GM19035 (cell line): Measurements from ENCODE around the gene CAPN1.
"Not testable (repeated sequence)": the region's sequence is repeated elsewhere in the genome, so short reads cannot be mapped to it uniquely, and the experiment has no call there.

ENCODE experiments used
- ATAC-seq: cut with Tn5 transposase; IDR thresholded peaks from one replicate; pipeline ENCODE4 v1.9.1; 2021; ENCODE audit not compliant: unreplicated experiment

The CAPN1 gene

DNA sequence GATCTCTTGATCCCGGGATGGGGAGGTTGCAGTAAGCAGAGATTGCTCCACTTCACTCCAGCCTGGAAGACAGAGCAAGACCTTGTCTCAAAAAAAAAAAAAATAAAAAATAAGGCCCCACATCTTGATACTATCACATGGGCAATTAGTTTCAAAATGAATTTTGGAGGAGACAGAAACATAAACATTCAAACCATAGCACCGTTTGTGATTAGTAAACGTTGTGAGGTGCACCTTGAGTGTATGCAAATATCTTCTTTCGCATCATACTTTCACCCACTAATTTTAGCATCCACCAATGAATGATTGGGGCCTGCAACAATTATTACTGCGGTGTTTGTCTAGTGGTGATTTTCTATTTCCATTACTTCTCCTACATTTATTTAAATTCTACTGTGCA, 22.7 kb upstream of the CAPN1 start:
- peak; percentile 87 for ATAC-seq

GRCh38 chr11:65160643-65161042, 21.1 kb upstream of the CAPN1 start:
- ATAC-seq: no peak

DNA sequence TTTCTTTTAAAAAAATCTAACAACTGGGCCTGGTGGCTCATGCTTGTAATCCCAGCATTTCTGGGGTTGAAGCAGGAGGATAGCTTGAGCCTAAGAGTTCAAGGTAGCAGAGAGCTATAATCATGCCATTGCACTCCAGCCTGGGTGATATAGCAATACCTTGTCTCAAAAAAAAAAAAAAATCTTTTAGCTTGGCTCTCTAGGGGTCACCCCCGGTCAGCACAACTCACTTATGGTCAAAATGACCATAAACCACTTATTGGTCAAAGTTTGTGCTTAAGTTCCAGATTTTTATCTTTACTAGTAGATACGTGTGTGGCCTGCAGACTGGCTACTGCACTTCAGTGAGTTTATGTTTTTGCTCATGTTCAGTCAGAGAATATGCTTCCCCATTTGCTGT, 18.0 kb upstream of the CAPN1 start:
- no peak for ATAC-seq

- ATAC-seq: no peak
Measured at GRCh38 chr11:65165410-65166317, 16.1 kb upstream of the CAPN1 start.

- no peak for ATAC-seq
Measured at GRCh38 chr11:65166893-65167292, 14.8 kb upstream of the CAPN1 start.

GRCh38 chr11:65167656-65168055, 14.1 kb upstream of the CAPN1 start:
- no peak for ATAC-seq

- ATAC-seq: no peak
Measured at GRCh38 chr11:65169164-65169641, 12.5 kb upstream of the CAPN1 start.

DNA sequence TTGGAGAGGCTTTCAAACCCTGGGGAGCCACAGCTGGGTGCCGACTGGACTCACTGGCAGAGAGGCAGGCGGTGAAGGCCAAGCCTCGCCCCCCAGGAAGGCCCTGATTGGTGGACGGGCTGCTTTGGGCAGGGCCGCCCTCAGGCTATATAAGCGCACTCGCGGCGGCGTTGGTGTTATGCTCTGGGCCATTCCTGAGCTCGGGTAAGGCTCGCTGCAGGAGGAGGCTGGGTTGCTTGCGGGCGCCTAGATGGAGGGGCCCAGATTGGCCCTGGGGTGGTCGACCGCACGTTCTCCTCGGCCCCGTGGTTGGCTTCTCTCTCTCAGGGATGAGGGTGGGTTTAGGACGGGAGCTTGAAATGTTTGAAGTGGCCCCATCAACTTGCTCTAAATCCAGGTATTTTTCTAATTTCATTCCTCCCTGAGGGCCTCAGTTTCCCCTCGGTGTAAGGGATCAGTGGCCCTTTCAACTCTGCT, 11.6 kb upstream of the CAPN1 start, which contains the start of gene SPDYC:
Gene SPDYC (plus strand): TSS at position 176 of the 477 bp plus-strand sequence. CDS start 1,125 bp downstream, outside the sequence.
- no peak for ATAC-seq

GRCh38 chr11:65172600-65172999, 9.1 kb upstream of the CAPN1 start:
- no peak for ATAC-seq

DNA sequence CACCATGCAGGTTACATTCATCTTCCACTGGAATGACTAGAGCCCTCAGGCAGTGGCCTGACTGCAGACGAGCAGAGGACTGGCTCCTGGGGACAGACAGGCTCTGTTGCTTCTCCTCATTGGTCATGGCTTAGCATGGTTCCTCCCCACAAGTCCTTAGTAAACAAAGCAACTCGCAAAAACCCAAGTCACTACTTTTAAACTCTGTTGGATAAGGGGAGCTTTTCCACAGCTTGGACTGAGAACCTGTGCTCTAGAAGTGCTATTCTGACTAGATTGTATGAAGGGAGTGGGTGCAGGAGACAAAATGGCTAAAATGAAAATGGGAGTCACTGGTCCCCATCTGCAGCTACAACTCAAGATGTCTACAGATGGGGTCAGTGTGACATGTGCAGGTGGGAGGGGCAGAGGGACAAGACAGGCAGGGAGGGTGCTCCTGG, 7.1 kb upstream of the CAPN1 start:
- not testable (repeated sequence) for ATAC-seq

DNA sequence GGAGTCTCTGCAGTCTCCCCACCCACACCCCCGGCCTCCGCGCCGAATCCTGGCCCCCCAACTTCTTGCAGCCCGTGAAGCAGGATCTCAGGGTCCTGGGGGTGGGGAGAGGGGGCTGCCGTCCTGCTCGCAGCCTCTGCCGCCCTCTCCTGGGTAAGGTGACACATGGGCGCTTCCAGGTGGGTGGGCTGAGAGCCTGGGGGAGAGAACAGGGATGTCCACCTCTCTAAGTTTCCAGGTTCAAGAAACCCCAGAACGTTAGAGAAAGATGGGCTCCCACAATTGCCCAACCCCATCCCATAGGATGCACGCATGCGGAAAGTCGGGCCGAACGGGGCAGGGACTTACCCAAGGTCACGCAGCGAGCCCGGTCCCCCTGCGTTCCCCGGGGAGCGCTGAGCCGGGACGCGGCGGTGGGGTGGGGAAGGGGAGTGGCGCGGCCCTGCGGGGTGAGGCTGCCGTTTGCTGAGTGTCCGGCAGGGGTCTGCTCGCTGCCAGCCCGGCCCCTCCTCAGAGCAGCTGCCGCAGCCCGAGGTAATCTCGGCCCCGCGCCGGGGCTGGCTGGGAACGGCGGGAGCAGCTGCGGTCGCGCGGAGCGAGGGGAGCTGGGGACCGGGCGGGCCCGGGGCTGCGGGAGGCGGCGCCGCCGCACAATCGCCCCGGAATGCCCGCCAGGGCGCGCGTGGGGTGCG, 705 bp upstream of the CAPN1 start:
- ATAC-seq: peak; percentile 66

- ATAC-seq: no peak
Measured at GRCh38 chr11:65182258-65183170, 786 bp downstream of the CAPN1 start.

- no peak for ATAC-seq
Measured at GRCh38 chr11:65183201-65183891, 1.6 kb downstream of the CAPN1 start.

DNA sequence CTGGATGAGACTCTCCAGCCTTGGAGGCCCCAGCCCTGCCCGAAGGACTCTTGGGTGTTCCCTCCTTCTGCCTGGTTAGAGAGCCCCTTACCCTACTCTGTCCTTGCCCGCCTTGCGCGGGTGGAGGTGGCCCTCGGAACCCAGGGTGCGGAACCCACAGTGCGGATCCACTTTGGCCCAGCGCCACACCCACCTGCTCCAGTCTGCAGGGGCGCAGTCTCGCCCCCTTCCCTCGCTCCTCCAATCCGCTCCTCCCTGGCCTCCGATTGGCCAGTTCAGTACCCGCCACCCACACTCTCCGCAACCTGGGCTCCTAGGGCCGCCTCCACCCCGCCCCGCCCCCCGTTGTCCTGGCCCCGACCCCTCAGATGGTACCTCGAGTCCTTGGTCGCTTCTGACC, 2.4 kb downstream of the CAPN1 start:
- ATAC-seq: no peak

- ATAC-seq: no peak
Measured at GRCh38 chr11:65185171-65185570, 3.4 kb downstream of the CAPN1 start.

DNA sequence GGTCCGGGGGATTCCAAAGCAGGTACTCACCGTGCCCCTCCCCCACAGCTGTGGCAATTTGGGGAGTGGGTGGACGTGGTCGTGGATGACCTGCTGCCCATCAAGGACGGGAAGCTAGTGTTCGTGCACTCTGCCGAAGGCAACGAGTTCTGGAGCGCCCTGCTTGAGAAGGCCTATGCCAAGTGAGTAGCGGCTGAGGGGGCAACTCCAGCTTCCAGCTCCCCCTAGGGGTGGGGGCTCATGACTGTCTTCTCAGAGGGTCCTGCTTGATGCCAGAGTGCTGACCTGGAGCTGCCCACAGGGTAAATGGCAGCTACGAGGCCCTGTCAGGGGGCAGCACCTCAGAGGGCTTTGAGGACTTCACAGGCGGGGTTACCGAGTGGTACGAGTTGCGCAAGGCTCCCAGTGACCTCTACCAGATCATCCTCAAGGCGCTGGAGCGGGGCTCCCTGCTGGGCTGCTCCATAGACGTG, 4.2 kb downstream of the CAPN1 start:
- ATAC-seq: no peak

DNA sequence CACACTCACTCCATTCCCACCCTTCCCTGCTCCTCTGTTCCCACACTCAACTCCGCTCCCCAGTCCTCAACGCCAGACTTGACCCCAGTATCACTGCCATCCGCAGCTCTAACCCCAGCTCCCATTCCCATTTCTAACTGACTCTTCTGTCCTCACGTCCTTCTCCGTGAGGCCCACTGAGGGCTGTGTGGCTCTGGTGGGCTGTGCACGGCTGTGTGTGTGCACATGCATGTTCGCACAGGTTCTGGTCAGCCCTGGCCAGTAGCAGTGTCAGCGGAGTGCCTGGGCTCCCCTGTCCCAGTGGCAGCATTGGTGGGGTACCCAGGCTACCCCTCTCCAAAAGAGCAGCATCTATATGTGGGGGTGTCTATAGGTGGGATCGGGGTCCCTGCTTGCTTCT, 5.0 kb downstream of the CAPN1 start:
- no peak for ATAC-seq

GRCh38 chr11:65187146-65187675, 5.5 kb downstream of the CAPN1 start:
- ATAC-seq: no peak

GRCh38 chr11:65187971-65188461, 6.3 kb downstream of the CAPN1 start:
- ATAC-seq: no peak

DNA sequence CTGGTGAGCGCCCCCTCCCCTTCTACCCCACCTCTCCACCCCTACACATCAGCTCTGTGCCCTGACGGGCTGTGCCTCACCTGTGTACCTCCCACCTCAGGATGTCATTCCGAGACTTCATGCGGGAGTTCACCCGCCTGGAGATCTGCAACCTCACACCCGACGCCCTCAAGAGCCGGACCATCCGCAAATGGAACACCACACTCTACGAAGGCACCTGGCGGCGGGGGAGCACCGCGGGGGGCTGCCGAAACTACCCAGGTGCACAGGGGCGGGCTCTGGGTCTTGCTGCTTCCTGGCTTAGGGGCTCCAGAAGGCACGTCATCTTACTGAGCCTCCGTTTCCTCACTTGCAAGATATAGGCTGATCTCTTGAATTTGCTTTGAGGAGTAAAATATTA, 6.8 kb downstream of the CAPN1 start:
- ATAC-seq: no peak
